ENCODE results near the gene TACR1. TPM values are rescaled to one million over a fixed set of nuclear protein-coding genes. Genes with fewer than 3 reads are reported as not detected.
"Not testable (repeated sequence)": the region's sequence is repeated elsewhere in the genome, so short reads cannot be mapped to it uniquely, and the experiment has no call there.

The TACR1 gene
- total RNA-seq, 1 donor from 2014 or later, result 0.07 TPM

DNA sequence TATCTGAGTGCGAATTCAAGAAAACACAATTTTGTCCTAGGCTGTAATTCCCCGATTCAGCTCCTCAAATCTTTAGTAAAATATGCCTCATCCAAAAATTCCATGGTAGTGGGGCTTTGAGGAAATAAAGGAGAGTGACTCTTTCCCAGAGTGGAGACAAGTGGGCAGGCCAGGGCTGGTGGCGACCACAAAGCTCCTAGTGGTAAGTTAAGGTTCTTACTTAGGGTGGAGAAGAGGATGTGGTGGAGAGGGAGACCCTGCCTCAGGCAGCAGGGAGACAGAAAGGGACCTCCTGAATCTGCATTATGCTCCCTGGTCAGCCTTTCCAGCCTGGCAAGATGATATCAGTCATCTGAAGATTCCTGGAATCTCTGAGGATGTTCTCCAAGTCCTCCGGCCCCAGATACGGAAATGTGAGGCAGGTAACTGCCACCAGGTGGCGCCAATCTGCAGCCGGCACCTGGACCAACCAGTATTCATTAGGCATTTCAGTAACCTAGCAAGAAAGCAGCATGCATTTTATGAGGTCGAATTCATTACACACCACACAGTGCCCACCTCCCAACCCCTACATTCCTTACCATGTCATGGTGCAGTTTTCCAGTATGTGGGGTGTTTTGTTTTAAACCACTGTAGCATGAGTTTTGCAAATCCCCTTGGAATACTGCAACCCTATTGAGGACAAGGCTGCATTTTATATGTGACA is 134.5 kb downstream of the TACR1 start:
- intact Hi-C loops (cut with micrococcal nuclease), result no loop called here
- peak; percentile 76 for DNase-seq
- ATAC-seq, result peak; percentile 37

DNA sequence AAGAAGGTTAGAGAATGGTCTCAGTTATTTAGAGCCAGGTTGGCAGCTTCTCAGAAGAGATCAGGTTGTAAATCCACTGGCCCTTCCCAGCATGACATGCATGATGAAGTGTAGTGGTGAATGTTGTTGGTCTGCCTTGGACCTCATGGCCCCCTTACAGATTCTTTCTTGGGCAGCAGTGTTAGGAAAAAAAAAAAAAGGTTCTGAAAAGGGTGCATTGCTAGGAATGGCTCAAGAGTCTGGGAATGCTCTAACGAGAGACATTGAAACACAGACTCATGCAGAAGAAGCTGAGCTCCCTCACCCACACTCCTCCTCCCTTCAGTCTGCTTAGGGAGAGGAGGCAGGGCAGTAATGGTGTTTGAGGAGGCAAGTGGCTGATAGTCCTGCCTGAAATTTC is 135.4 kb downstream of the TACR1 start:
- ATAC-seq, result no peak
- intact Hi-C loops (cut with micrococcal nuclease), result no loop called here
- DNase-seq, result no peak

DNA sequence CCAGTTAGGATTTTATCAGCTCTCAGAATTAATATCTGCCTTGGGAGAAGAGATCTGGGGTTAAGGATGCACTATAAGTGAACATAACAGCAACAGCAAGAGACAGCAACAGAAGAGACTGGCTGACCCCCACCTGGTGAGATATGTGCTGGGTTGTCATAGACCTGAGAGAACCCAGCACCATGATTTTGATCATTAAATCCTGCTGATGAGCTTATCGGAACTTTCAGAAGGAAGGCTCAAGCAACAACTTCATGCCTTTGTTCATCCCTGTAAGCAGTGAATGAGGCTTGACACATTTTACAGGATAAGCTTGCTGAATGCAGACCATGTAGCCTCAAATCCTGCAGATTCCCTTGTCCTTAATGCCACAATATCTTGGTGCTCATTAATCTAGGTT is 140.9 kb downstream of the TACR1 start:
- ATAC-seq (no peak), DNase-seq (no peak)
- intact Hi-C loops (cut with micrococcal nuclease), result no loop called here

DNA sequence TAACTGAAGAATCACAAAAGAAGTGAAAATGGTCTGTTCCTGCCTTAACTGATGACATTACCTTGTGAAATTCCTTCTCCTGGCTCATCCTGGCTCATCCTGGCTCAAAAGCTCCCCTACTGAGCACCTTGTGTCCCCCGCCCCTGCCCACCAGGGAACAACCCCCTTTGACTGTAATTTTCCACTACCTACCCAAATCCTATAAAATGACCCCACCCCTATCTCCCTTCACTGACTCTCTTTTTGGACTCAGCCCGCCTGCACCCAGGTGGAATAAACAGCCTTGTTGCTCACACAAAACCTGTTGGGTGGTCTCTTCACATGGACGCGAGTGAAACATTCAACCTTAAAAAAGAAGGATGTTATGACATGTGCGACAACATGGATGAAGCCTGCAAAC is 142.2 kb downstream of the TACR1 start:
- DNase-seq; intact Hi-C loops (cut with micrococcal nuclease); ATAC-seq: not testable (repeated sequence)

DNA sequence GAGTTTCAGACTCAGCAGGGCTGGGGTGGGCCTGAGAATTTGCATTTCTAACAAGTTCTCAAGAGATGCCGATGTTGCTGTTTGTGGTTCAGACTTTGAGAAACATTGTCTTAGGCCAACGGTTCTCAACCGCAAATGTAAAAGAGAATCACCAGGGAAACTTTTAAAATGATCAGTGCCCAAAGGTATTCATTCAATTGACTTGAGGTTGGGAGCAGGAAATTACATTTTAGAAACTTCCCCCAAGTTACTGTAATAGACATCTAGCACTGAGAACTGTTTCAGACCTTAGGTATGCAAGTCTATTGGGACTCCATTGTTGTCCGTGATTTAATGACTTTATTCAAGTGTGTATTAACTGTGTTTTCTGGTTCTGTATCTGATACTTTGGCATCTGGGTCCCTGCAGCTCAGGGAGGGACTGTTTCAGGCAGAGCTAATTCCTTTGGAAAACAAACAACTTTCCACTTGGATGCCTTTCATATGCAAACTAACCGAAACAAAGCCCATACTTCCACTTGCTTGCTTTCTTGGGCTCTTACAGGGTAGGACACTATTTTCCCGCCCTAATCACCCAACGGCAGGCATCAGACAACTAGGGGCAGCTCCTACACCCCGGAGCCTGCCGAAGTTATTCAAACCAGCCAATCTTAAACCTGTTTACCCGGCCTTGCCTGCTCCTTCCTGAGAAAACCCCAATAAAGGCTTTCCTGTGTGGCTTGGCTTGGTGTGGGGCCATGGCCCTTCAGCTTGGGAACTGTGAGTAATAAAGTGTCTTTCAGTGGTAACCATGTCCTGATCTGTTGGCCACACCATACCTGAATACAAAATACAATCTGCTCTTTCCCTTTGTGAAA is 143.3 kb downstream of the TACR1 start:
- intact Hi-C loops (cut with micrococcal nuclease), result no loop called here
- DNase-seq, result no peak
- no peak for ATAC-seq

DNA sequence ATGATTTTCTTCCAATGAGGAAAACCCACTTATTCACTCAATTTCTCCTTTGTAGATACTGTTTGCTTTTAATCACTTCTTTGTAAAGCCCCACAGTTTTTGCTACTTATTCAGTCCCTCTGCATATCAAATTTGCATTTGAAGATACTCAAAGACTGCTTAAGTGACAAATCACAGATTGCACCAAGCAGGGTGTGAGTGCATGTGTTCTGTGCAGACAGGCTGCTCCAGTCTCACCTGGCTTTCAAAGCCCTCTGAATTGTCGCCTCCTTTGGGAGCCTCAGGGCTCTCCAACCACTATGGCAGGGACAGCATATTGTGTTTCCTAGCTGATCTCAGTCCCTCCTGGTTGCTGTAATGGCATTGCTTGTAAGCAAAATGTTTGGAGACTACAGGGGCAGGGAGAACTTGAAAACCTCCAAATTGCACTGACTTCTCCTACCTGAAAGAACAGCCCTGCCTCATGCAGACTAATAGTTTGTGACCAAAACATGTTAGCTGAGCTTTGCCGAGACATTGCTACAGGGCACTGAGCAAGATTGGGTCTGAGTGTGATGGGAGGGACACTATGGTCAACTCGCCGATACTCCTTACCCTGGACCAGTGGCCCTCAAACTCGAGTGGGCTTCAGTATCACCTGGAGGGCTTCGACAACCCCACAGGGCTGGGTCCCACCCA is 144.0 kb downstream of the TACR1 start:
- intact Hi-C loops (cut with micrococcal nuclease), result no loop called here
- ATAC-seq (no peak), DNase-seq (no peak)

DNA sequence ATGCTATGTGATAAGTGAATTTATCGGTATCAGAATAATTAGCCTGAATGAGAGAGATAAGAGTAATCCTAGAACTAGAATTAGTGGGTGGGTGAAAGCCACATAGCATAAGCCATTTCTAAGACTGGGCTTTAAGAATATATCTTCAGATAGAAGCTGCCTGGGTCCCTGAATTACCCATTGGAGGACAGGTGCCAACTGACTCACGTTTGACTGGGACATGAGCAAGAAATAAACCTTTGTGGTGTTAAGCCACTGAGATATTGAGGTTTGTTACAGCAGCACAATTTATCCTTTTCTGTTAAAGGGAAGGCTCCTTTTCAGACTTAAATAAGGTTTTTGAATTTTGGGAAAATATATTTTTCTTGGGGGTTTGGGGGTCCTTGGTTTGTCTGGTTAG is 145.0 kb downstream of the TACR1 start:
- intact Hi-C loops (cut with micrococcal nuclease), result no loop called here
- ATAC-seq, result no peak
- DNase-seq, result no peak

DNA sequence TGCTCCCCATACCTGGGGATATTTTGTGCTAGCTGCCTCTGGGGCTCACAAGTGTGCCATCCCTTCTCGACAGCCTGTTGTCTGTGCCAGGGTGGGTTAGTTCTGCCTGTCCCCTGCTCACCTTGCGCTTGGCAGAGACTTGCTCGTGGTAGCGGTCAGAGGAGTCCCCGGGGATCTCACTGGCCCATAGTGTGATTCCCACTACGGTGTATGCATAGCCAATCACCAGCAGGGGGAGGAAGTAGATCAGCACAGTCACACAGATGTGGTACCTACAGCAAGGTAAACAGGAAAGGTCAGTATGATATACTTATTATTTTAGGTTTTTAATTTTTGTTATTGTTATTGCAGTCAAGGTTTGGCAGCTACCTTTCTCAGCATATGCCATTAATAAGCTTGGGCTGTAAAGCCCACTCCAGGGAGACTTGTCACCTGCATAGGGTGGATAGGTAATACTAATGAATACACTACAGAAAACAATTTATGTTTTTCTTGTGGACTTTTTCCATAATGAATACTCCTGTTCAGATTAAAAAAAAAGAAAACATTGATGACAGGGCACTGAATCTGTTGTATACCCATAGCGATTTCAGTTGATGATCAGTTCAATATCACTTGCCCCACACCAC is 145.7 kb downstream of the TACR1 start:
- DNase-seq, result no peak
- ATAC-seq, result peak; percentile 37
- intact Hi-C loops (cut with micrococcal nuclease), result no loop called here

DNA sequence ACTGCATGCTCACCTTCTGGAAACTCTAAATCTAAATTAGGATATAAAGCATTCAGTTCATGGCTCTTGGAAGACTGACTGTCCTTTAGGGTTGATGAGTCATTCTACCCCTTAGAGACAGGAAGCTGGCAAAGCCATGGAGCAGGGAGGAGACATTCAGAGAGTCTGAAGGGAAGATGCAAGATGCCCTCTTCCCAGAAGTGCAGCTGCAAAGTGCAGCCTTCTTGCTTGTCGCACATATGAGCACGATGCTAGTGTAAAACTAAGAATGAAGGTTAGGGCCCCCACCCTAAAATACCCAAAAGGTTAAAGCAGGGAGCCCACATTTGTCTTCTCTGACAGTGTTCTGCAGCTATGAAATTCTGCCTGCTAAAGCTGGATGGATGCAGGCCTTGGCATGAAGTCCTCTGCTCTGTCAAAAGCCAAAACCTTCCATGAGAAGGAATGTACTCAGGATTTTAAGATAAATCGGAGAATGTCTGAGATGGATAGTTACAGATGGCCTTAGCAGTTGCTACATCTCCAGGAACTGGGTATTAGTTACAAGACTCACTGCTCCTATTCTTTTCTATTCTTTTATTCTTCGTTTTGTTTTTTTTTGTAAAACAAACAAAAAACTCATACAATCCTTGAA is 151.2 kb downstream of the TACR1 start:
- intact Hi-C loops (cut with micrococcal nuclease), result no loop called here
- no peak for DNase-seq
- peak; percentile 64 for ATAC-seq

DNA sequence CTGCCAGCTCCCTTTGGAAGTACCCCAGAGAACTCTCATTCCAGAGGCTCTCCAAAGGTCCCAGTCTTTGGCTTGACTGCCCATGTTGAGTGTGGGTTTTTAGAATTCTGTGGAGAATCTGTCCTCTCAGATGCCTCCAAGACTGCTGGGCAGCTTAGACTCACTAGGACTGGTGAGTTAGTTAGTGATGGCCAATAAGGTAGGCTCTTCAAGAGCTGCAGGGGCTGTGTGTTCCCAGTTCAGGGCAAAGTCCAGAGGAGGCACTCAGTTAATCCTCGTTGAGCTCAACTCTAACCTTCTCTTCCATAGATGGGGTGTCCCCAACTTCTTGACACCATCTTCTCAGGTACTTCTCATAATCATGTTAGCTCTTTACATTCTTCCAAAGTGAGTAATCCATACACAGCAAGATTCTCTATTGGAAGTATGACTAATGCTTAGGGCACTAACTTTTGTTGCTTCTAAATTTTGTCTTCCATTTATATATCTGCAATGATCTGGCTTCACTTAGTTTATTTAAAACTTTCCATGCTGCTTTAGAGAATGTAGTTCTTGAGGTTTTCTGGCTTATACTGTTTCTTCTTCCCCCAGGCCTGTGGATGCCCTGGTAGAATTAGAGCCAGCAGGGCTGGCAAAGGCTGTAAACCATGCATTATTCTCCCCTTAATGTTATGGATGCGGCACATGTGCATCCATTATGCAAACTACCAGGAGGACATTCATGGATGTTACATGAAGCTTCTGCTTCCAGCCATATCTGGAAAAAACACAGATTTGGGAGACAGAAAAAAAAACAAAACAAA is 151.9 kb downstream of the TACR1 start:
- intact Hi-C loops (cut with micrococcal nuclease), result no loop called here
- DNase-seq, result no peak
- ATAC-seq, result no peak

DNA sequence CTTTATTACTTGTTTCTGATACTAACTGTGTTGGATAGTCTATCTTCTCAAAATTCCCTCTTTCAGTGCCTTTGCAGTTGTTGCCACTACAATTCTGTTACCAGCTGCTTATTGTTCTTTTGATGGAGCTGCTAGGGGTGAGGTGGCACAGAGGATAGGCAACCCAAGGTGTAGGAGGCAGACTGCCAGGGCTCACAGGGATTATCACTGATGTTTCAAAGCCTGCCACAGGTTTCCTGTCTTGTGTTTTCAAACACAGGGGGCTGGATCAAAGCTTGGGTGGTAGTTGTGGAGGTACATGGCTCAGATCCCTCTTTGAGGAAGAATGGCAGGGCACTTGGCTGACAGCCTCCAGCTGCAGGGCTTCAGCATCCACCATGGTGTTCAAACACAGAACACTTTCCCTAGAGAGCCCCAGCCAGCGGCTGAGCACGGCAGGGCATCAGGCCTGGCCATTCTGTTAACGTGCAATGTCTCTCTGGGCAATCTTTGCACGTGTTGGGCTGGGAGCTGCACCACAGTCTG is 153.7 kb downstream of the TACR1 start:
- intact Hi-C loops (cut with micrococcal nuclease), result no loop called here
- ATAC-seq (no peak), DNase-seq (no peak)

DNA sequence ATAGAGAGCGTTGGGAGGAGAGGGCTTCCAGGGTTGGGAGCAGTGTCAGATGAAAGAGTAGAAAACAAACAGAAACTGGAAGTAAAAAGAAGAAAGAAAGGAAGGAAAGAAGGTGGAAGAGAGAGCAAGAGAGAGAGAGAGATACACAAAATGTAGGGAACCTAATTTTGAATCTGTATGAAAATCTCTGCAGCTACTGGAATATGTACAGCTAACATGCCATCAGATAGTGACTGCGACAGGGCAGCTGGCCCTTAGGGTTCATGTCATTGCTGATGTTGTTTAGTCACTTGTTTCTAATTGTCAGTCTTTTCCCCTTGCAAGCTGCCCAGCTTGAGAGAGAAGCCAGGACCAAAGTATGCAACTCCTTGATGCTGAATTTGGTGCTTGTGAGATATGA is 155.0 kb downstream of the TACR1 start:
- intact Hi-C loops (cut with micrococcal nuclease), result no loop called here
- ATAC-seq (no peak), DNase-seq (no peak)

DNA sequence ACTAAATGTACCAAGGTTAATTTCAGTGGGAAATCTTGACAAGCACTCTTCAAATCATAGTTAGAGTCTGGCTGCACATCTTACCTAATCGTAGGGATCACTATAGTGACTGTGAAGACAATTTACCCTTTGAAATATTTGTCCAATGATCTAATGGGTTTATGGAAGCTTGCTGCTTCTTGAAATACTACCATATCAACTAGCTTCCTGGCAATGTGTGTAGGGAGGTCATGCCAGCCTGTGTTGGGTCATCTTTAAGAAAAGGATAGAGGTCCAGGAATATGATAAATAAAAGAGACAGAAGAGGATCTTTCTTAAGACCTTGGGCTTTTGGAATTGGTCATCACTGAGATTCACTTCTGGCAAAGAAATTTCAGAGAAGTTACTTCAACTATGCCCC is 156.5 kb downstream of the TACR1 start:
- DNase-seq (no peak), ATAC-seq (no peak)
- intact Hi-C loops (cut with micrococcal nuclease), result no loop called here

DNA sequence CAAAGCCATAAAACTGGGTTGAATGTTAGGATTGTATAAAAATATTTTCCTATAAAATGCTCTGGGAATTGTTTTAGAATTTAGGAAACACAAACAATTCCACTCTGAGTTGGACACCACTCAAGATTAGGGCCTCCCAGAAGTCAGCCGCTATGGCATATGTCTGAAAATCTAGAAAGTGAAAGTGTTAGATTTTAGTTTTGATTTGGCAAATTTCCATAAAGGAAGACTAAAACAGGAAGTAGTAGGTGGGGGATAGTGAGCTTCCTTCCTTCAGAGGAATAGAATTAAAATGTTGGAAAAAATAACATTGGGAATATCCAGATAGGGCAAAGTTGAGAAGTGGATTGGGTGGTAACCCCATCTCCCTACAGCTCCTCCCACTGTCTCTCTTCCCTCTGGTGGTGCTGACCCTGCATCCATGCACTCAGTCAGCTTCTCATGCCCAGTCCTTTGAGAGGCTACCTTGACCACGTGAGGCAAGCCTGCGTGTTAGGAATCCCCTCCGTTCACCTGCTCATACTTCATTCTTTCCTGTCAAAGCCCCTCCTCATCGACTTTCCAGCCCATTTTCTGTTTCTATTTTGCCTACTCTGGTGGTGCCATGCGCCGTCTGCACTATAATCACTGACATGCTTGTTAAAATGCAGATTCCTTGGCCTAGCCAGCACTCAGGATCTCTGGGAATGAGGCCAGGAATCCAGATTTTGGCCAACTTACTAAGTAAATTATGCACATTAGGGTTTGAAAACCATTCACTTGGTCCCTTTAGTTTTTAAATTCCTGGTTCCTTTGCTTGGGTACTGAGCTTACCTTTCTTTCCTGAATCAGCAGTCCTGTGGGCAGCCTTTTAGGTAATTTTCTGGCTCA is 157.4 kb downstream of the TACR1 start:
- DNase-seq (no peak), ATAC-seq (peak; percentile 38)
- intact Hi-C loops (cut with micrococcal nuclease), result no loop called here

DNA sequence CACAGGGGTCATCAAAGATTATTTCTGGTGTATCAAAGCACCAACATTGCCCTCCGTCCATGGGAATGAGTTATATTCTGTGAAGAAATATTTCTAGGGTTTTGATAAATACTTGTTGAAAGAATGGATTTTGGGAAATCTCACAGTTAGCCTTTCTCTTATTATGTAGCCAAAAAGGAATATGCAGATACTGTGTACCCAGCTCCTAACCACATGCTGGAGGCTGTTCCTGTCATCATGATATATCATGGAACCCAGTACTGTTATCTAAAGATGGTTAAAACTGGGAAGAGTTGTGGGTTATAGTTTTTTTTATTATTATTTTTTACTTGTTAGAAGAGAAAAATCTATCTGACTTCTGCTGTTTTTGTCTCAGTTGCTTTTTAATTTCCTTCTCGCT is 158.1 kb downstream of the TACR1 start:
- ATAC-seq (no peak), DNase-seq (no peak)
- intact Hi-C loops (cut with micrococcal nuclease), result no loop called here

DNA sequence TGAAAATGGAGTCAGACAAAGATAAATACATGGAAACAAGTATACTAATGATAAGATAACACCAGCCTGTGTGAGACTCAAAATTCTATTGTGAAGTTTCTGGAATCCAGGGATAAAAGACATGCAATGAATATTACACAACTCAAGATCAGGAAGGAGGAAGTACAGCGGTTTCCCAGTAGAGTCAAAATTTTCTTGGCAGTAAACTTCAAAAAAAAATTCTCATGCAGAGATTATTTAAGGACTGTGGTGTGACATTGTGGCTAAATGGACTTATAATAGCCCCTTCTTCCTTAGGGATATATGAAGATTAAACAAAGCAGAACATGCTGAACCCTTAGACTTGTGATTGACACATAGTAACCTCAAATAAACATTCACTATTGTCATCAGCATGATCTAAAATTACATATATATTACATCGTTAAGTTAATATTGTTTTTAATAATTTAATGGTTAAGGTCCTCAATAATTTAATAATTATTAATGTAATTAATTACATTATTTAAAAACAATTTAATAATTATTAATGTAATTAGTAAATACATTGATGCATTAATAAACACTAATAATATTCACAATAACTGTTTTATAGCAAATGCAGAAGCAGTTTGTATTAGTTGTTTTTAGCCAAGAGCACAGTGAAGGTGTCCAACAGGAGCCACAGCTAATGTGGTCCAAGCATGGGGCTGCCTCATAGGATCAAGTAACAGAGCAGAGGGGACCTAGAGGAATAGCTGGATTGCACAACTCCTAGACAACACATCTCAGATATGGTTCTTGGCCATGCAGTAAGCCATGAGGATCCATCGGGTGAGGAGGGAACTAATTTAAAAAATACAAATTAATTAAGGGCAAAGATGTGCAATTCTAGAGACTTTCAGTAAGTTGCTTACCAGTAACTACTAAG is 163.6 kb downstream of the TACR1 start:
- intact Hi-C loops (cut with micrococcal nuclease), result no loop called here
- ATAC-seq (peak; percentile 80), DNase-seq (no peak)

Measured in left ventricle myocardium superior (tissue), 1 donor.